ENCODE data around the gene TM4SF5.
A peak's percentile ranks its signal among the peaks of the same experiment; 100 is the strongest.
"Not testable (repeated sequence)": the region's sequence is repeated elsewhere in the genome, so short reads cannot be mapped to it uniquely, and the experiment has no call there.

TM4SF5 gene

GRCh38 chr17:4789951-4790704 lies 18.4 kb downstream of the TM4SF5 start:
- peak; percentile 95 for DNase-seq (ENCODE audit: low spot score)

GRCh38 chr17:4790705-4791088 lies 19.0 kb downstream of the TM4SF5 start:
- no peak for DNase-seq (ENCODE audit: low spot score)

GRCh38 chr17:4795168-4795567 lies 23.5 kb downstream of the TM4SF5 start:
- DNase-seq (ENCODE audit: low spot score) = no peak

GRCh38 chr17:4796552-4796920 lies 24.9 kb downstream of the TM4SF5 start:
- DNase-seq (ENCODE audit: low spot score) = peak; percentile 71

GRCh38 chr17:4800462-4801196 lies 28.9 kb downstream of the TM4SF5 start:
- no peak for DNase-seq (ENCODE audit: low spot score)

- no peak for DNase-seq (ENCODE audit: low spot score)
These were observed 30.5 kb downstream of the TM4SF5 start, which contains the start of gene C17orf114 for GRCh38 chr17:4802228-4802627. Gene C17orf114, minus strand, starts transcription at chr17:4802328.

GRCh38 chr17:4806456-4806776 lies 34.7 kb downstream of the TM4SF5 start:
- DNase-seq (ENCODE audit: low spot score) = no peak

- peak; percentile 99 for DNase-seq (ENCODE audit: low spot score)
These were observed 35.3 kb downstream of the TM4SF5 start, which contains the start of gene PLD2 for GRCh38 chr17:4806777-4807604. Gene PLD2, plus strand, starts transcription at chr17:4807152. Its CDS starts 621 bp downstream, at chr17:4807773.

GRCh38 chr17:4807605-4808377 lies 36.1 kb downstream of the TM4SF5 start:
- no peak for DNase-seq (ENCODE audit: low spot score)

- DNase-seq (ENCODE audit: low spot score) = no peak
These were observed 36.7 kb downstream of the TM4SF5 start for GRCh38 chr17:4808378-4808767.

- DNase-seq (ENCODE audit: low spot score) = no peak
These were observed 39.1 kb downstream of the TM4SF5 start for GRCh38 chr17:4810696-4811290.

- no peak for DNase-seq (ENCODE audit: low spot score)
These were observed 39.8 kb downstream of the TM4SF5 start for GRCh38 chr17:4811471-4811870.

- no peak for DNase-seq (ENCODE audit: low spot score)
These were observed 41.0 kb downstream of the TM4SF5 start for GRCh38 chr17:4812690-4813089.

- no peak for DNase-seq (ENCODE audit: low spot score)
These were observed 43.5 kb downstream of the TM4SF5 start for GRCh38 chr17:4815043-4815675.

- DNase-seq (ENCODE audit: low spot score) = no peak
These were observed 45.1 kb downstream of the TM4SF5 start for GRCh38 chr17:4816826-4817225.

- no peak for DNase-seq (ENCODE audit: low spot score)
These were observed 46.6 kb downstream of the TM4SF5 start for GRCh38 chr17:4818276-4818675.

GRCh38 chr17:4822835-4823234 lies 51.1 kb downstream of the TM4SF5 start:
- no peak for DNase-seq (ENCODE audit: low spot score)

- DNase-seq (ENCODE audit: low spot score) = no peak
These were observed 51.8 kb downstream of the TM4SF5 start for GRCh38 chr17:4823373-4824089.

GRCh38 chr17:4827399-4827798 lies 55.7 kb downstream of the TM4SF5 start:
- DNase-seq (ENCODE audit: low spot score) = no peak

- DNase-seq (ENCODE audit: low spot score) = not testable (repeated sequence)
These were observed 61.1 kb downstream of the TM4SF5 start for GRCh38 chr17:4832829-4833177.

All from AG08396 (cell line).